ENCODE results near the gene LMF2.

LMF2 gene

GRCh38 chr22:50503475-50504145 is 3.9 kb downstream of the LMF2 start:
- DNase-seq (ENCODE audit: low spot score): no peak

- no peak for DNase-seq (ENCODE audit: low spot score)
Observed at GRCh38 chr22:50502628-50503474, 4.7 kb downstream of the LMF2 start.

- no peak for DNase-seq (ENCODE audit: low spot score)
Observed at GRCh38 chr22:50502096-50502495, 5.4 kb downstream of the LMF2 start.

- no peak for DNase-seq (ENCODE audit: low spot score)
Observed at GRCh38 chr22:50500452-50500851, 7.0 kb downstream of the LMF2 start.

GRCh38 chr22:50498322-50498890 is 9.1 kb downstream of the LMF2 start:
- DNase-seq (ENCODE audit: low spot score): peak; percentile 75

- no peak for DNase-seq (ENCODE audit: low spot score)
Observed at GRCh38 chr22:50497093-50497492, 10.4 kb downstream of the LMF2 start.

GRCh38 chr22:50490531-50491308 is 16.8 kb downstream of the LMF2 start:
- no peak for DNase-seq (ENCODE audit: low spot score)

- no peak for DNase-seq (ENCODE audit: low spot score)
Observed at GRCh38 chr22:50489363-50490243, 17.9 kb downstream of the LMF2 start.

GRCh38 chr22:50488886-50489285 is 18.6 kb downstream of the LMF2 start:
- no peak for DNase-seq (ENCODE audit: low spot score)

GRCh38 chr22:50488006-50488677 is 19.4 kb downstream of the LMF2 start:
- no peak for DNase-seq (ENCODE audit: low spot score)

- no peak for DNase-seq (ENCODE audit: low spot score)
Observed at GRCh38 chr22:50487290-50488005, 20.1 kb downstream of the LMF2 start.

GRCh38 chr22:50486561-50487289 is 20.8 kb downstream of the LMF2 start, which contains the start of gene MIOX:
MIOX (plus strand) TSS chr22:50486859; CDS start chr22:50486898, 39 bp downstream.
- DNase-seq (ENCODE audit: low spot score): no peak

- no peak for DNase-seq (ENCODE audit: low spot score)
Observed at GRCh38 chr22:50485221-50486131, 22.0 kb downstream of the LMF2 start.

GRCh38 chr22:50483977-50484853 is 23.3 kb downstream of the LMF2 start:
- DNase-seq (ENCODE audit: low spot score): no peak

GRCh38 chr22:50483556-50483955 is 23.9 kb downstream of the LMF2 start:
- no peak for DNase-seq (ENCODE audit: low spot score)

- no peak for DNase-seq (ENCODE audit: low spot score)
Observed at GRCh38 chr22:50483106-50483505, 24.4 kb downstream of the LMF2 start.
